Urothelium cell line (cell line): ENCODE data around the gene CAMK1D.

Experiments
- DNase-seq: peaks from one replicate; pipeline ENCODE4 v3.0.0; 2011; ENCODE audit warnings: low spot score, mixed read lengths
- FAIRE-seq: peaks from 2 replicates; lab custom pipeline; 2011; peaks lifted over from hg19 to GRCh38; lab: Jason Lieb, UNC

The CAMK1D gene

DNA sequence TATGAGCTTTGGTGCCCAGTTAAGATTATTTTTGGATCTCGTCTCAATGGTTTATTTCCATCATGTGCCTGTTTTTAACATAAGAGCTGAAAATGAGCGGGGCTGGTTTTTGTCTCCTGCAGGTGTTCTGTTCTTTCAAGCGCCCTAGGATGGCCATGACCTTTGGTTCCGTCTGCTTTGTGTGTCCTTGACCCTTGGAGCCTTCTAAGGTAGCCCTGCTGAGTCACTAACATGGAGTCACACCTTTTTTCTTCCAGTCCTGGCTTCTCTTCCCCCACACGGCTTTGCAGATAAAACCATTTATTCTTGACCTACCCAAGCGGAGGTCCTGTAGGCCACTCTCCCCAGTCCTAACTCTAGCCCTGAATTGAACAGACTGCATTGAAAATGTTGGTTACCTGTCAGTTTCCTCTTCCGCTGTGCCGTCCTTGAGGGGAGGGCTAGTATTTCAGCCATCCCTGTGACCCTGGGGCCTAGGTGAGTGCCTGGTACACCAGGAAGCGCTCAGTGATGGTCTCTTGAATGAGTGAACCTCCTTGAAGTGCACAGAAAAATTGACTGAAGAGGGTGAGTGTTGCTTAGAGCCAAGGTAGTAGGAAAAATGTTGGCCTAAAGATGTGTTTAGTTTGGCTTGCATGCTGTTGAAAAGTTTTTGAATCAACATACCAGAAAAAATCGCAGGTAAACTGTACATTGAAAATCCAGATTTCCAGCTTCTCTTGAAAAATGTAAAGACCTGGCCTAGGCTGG, 48.0 kb downstream of the CAMK1D start:
- FAIRE-seq, result no peak

DNA sequence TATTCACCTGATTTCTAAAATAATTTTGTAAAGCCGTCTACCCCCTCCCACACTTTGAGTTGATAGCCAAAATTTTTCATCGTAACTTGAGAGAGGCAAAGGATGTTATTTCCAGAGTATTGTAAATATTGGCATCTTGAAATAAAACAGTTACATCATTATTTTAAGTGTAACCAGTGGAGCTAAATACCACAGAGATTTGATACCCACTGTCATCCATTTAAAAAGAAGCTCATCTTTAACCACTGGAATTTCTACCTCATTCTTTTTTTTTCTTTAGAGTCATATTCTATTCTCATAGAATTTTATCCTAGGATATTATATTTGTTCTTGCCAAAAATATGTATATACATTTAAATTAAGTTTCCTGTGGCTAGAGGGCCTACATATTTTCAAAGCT, 48.6 kb downstream of the CAMK1D start:
- DNase-seq (no peak), FAIRE-seq (no peak)

More for the DNA sequence above, 48.0 kb downstream of the CAMK1D start:
- DNase-seq, result no peak

DNA sequence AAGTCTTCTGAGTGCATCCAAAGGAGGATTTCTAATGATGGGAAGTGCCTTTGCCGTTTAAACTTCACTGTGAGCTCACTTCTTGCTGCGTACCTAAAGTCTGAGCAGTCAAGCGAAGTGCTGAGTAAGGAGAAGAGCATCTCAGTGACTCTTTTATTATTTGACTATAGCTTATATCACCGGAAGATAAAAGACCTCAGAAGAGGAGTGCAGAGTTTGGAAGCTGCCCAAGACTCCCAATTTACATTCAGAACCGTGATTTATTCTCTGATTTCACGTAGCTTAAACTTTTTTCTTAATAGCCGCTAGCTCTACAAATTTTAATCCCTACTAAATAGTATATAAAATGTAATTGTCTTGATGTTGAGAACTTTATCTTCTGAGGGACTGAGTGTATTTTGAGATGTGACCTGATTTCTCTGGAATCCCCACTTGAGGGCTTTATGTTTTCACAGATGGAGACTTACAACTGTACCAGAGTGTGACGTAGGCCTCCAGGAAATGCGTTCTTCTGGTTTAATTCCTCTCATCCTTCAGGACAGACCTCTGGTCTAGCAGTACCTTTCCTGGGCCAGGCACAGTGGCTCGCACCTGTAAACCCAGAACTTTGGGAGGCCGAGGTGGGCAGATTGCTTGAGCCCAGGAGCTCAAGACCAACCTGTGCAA, 51.1 kb downstream of the CAMK1D start:
- peak; percentile 63 for DNase-seq
- no peak for FAIRE-seq

DNA sequence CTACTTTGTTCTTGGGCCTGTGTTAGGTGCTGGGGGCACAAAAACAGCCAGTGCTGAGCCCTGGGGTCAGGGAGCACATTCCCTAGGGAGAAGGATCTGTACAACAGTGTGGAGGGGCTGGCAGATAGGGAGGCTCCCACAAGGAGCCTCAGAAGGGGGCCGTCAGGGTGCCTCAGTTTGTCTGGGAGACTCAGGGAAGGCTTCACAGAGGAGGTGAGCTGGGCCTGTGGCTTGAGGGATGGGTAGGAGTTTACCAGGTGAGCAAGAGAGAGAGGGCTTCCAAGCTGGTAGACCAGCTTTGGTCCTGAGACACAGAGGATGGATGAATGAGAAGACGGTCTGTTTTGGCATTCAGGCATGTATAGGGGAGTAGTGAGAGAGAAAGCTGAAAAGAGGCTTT, 52.1 kb downstream of the CAMK1D start:
- DNase-seq (no peak), FAIRE-seq (no peak)

DNA sequence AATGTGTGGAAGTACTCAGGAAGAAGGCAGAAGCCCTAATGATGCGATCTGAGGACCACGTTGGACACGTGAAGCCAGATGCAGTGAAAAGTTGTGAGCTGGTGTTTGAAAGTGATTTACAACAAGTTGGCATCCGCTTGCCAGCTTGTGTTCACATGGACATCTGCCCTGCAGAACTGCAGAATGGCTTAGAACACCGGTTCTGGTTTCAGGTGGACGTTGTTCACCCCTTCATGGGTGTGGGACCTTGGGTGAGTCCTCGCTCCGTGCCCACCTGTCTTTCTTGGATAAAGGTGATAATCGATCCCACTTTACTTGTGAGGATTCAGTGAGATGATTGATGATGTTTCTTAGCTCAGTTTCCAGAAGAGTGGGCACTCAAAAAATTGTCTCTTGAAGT, 53.8 kb downstream of the CAMK1D start:
- DNase-seq (no peak), FAIRE-seq (no peak)

DNA sequence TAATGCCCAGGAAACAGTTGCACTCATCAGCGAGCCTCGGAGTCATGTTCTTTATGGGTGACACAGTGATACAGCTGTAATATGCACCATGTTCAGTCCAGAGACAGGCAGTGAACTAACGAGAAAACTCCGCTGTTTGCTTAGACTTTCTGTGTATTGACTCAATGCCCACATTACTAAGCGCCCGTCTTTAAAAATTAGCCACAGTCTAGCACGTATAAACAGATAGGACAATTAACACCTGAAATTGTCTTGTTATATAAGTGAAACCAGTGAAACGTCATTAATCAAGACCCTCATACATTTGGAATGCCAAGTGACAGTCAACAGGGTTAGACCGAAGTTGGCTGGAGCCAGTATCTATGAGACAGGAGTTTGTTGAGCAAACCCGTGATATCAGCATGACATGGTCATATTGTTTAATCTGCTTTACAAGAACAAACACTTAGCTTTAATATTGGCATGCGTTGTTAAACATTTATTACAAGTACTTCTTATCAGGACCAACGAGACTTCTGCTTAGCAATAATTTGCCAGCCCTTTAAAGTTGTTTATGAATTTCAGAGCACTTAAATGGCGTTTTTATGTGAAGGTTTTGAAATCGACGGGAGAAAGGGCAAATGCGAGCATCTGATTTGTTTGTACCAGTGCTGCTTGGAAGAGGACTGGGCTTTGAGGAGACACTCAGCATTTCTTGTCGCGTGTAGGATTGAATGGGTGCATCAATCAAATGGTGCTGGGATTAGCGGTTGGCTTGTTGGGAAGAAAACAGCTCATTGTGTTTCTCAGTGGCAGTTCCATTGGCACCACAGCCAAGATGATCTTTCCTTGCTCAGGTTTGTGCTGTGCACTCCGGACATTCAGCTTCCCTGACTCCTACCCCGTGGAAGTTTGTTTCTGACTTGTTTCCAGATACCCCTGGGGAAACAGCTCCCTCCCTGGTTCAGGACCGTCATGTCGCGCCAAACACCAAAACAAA, 56.3 kb downstream of the CAMK1D start:
- DNase-seq (no peak), FAIRE-seq (no peak)

DNA sequence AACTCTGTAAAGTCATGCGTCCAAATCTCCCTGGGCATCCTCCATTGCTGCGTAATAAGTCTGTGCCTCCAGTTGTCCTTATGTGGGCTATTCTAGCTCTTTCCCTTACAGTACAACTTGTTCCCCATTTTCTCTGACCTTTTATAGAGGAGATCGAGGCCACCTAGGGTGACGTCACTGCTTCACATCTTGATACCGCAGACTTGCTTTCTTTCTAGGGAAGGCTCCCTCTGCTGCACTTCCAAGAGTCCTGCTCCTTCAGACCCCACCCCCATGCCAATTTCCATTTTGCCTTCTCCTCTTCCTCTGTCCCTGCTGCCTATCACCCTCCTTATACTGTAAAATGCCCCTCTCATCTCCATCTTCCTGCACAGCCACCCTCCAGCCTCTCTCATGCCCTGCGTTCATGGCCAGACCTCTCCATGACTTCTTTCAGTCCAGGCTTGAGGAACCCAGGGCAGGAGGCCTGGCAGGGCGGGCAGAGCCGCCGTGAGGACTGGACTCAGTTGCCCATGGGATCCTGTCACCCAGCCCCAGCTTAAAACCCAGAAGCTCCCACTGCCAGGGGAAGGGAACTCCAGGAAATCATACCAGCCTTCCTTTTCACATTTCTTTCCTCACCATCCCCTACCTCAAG, 57.5 kb downstream of the CAMK1D start:
- FAIRE-seq, result no peak

DNA sequence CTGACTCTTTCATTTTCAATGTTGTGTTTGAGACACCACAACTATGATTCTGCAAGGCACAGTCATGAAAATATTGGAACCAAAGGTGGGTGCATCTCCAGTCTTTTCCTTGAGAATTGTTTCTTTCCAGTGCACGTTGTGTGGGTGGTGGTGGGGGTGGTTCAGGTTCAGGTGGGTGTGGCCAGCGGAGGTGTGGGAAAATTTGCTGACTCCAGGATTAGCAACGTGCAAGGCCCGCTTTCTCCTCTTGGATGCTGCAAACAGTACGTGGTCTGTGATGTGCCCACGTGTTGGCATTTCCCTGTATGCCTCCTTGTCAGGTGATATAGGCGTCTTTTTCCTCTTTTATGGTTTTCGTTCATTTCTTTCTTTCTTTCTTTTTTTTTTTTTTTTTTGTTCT, 59.1 kb downstream of the CAMK1D start:
- DNase-seq (no peak), FAIRE-seq (no peak)

More for the DNA sequence above, 57.5 kb downstream of the CAMK1D start:
- DNase-seq, result no peak

DNA sequence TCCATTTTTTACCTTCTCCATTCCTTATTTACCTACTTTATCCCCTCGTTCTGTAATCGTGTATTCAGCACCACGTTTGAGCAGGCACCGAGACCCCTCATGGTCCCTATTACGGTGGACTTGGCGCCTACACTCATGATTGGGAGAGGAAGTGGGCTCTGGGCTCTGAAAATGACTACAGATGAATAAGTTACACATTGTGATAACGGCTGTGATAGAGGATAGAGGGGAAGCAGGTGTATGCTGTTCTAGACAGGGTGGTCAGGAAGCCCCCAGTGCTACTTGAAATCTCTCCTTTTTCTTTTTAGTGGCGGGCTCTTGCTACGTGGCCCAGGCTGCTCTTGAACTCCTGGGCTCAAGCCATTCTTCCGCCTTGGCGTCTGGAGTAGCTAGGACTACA, 59.8 kb downstream of the CAMK1D start:
- DNase-seq (no peak), FAIRE-seq (no peak)

DNA sequence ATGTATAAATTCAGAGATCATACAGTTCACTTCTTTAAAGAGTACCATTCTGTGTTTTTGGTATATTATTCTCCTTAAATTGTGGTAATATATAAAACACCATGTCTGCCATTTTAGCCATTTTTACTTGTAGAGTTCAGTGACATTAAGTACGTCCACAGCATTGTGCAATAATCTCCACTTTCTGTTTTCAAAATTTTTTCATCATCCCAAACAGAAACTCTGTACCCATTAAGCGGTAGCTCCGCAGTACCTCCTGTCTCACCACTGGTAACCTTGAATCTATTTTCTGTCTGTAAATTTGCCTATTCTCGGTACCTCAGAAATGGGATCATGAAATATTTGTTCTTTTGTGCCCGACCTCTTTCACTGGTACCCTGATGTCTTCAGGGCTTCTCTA, 60.3 kb downstream of the CAMK1D start:
- DNase-seq (no peak), FAIRE-seq (no peak)

DNA sequence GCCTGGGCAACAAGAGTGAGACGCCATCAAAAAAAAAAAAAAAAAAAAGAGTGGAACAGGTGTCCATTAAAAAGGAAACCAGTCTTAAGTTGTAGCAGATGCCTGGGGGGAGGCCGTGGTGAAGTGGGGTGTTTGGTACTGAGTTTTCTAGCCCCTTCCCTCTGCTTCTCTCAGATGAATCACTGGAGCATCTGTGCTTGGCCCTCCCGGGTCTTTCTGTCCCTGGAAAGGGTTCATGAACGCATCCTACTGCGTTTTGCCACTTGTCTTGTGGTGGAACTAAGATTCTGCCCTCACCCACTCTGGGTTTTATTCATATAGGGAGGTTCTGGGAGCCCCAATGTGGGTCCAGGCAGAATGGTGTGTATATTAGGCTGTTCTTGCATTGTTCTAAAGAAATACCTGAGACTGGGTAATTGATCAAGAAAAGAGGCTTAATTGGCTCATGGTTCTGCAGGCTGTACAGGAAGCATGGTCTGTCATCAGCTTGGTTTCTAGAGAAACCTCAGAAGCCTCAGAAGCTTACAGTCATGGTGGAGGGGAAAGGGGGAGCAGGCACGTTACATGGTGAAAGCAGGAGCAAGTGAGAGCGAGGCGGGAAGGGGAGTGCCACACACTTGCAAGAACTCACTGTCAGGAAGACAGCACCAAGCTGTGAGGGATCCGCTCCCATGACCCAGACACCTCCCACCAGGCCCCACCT, 63.5 kb downstream of the CAMK1D start:
- no peak for DNase-seq

DNA sequence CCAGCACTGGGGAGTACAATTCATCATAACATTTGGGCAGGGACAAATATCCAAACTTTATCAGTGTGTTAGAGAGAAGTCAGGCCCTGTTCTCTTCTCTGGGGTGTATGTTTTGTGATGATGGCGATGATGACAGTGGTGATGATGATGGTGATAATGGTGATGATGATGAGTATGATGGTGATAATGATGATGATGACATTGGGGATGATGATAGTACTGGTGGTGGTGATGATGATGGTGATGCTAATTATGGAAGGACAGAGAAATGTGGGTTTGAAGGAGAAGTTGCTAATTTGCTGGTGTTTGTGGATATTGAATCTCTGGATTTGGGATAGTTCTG, 64.0 kb downstream of the CAMK1D start:
- DNase-seq (no peak), FAIRE-seq (peak; percentile 97)

More for the DNA sequence above, 63.5 kb downstream of the CAMK1D start:
- FAIRE-seq, result no peak

DNA sequence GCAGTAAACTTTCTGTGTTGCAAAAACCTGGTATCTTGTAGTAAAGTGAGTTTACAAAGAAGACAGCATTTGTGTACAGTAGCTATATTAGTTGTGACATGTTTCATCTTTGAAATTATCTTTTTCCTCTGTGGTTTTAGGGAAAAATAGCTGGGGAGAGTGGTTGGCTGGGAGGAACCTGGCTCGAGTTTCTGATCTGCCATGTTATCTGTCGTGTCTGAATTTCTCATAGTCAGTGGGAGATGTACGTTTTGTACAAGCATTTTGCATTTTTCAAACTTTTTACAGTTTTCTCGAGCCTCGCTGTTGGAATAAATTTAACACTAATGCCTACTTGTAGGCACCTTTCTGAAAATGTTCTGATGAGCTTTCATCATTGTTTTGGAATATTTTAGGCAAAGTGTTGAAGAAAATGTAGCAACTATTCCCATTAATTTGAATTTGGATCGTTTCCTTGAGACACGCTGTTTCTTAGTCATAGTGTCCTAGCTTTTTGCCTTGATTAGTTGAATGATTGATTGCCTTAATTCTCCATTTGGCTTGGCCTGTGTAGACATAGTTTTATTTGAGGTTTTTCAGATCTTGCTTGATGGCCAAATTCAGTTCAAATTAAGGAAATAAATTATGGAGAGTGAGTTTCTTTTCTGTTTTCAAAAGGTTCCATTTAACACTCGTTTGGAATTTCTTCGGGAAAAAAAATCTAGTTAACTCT, 65.1 kb downstream of the CAMK1D start:
- no peak for DNase-seq
- FAIRE-seq, result no peak

DNA sequence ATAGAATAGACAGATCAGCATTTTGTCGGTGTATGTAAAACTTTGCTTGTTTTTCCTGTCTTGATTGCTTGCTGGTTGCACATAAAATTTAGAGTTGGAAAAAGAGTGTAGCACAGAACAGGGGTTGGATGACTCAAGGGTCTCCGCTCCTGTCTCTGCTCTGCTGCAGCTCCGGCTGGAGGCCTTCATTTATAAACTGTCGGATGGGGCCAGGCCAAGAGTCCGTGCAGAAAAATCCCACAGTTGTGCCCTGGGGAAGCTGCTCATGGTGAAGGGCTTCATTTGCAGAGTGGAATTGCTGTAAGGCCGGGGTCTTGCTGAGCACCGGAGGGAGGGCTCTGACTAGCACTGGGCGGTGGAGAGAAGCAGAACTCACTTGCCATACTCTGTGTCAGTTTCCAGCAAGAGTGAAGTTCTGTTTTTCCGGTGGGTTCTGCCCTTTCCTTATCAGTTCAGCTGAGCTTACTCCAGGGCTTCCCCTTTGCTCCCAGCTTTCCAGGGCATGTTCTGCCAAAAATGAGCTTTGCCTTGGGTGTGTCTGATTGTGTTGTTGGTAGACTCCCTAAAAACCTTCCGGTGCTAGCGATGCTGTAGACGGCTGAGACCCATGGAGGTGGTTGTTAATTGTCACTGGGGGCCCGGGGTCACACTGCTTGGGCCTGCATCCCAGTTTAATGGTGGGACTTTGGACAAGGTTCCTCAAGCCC, 67.2 kb downstream of the CAMK1D start:
- DNase-seq (no peak), FAIRE-seq (no peak)

DNA sequence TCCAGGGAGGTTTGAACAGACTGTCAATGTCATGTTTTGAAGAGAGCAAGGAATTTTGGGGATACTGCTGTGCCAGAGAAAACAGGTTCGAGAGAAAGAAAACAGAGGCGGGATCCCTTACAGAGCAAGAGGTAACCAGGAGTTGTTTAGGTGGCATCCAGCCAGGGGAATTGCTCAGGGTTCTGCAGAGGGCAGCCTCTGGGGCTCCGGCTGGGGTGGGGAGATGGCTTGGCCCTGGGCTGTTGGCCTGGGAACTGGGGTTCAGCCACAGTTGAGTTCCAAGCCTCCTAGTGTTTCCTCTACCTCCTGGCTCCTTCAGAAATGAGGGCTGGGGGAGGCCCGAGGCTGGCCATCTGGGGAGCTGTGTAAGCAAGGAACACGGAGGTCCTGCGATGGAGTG, 68.0 kb downstream of the CAMK1D start:
- no peak for DNase-seq
- no peak for FAIRE-seq

DNA sequence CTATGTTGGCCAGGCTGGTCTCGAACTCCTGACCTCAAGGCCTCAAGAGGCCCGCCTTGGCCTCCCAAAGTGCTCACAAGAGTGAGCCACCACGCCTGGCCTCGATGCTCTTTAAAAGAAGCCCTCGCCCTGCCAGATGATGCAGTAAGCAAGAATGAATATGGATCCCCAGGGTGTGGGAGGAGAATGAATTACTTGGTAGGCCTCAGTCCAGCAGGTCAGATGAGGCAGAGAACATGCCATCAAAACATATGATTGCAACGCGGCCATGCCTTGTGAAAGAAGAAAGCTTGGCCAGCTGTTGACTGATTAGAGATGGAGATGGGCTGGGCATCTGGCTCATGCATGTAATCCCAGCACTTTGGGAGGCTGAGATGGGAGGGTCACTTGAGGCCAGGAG, 68.7 kb downstream of the CAMK1D start:
- no peak for DNase-seq
- no peak for FAIRE-seq

DNA sequence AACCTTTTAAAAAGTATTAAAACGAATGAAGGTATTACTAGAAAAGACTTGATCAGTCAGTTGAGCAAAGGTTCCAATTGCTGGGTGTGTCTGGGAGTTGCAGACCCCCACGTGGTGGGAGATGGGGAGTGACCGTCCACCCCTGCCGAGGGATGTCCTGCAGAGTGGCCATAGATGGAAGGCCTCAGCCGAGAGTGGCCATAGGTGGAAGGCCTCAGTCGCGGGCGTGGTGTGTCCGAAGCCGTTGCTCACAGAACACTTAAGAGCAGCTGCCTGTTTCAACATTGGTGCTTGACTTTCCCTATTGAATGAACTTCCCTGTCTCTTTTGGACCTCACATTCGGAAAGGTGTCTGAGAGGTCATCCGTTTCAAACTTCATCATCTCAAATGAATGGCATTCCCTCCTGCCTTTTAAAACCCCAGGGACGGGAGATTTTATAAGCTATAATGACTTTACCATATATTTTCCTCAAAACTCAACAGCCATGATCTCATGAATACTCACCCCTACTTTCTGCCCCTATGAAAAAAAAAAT, 69.4 kb downstream of the CAMK1D start:
- no peak for FAIRE-seq
- DNase-seq, result peak; percentile 17

DNA sequence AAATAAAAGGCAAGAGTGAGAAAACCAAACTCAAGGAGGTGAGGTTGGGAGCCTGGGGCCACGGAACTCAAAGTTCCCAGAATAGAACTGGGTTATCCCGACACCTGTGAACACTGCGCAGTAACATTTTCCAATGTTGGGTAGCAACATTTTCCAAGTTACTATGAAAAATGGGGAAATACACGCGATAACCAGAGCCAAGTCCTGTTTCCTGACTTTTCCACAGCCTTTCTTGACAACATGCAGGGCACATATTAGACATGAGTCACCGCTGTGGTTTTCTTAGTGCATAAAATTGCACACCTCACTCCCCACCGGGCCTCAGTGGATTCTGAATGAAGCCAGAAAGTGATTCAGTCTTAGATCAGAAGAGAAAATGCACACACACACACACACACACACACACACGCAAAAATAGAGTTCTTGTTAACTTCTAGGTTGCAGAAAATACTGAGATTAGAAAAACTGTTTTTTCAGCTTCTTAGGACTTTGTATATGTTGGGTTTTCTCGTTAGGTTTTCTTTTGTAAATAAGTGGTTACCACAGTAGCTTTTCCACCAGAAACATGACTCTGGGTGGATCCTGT, 70.0 kb downstream of the CAMK1D start:
- FAIRE-seq, result no peak
- DNase-seq, result peak; percentile 91
